RKO (cell line): ENCODE results near the gene SLC52A1.

ENCODE experiments used
- DNase-seq: peaks from one replicate; pipeline ENCODE4 v3.0.0-alpha.2; 2016; ENCODE audit warnings: low spot score

The SLC52A1 gene

DNA sequence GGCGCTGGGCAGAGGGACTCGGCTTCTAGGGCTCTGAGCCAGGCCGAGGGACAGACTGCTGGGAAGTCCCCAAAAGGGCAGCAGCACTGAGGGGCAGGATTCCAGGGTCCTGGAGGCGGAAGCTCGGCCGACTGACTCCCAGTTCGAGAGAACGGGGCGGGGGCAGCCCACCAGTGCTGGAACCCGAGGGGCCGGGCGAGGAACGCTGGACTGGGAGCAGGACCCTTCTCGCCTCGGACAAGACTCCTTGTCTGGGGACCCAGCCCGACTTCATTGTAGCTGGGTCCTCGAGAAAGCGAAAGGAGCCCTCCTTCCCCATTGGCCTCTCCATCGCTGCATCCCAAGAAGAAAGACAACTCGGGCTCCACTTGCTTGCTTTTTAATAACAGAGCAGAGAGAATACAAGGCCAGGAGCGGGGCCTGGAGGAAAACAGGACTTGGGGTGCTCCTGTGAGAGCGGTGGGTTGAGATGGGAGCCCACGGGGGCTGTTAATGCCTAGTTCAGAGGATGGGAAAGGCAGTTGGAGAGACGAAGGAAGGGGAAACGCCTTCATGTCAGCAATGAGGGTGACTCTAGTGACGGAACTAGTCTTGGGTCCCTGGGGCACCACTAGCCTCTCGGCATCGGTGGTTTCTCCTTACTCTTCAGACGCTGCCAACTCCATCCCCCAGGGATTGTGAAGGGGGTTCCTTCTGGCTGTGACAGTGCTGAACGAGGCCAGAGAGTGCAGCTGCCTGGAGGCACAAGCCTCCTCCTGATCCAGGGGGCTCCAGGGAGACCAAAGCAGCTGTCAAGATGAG lies 47.3 kb downstream of the SLC52A1 start:
- DNase-seq: no peak

DNA sequence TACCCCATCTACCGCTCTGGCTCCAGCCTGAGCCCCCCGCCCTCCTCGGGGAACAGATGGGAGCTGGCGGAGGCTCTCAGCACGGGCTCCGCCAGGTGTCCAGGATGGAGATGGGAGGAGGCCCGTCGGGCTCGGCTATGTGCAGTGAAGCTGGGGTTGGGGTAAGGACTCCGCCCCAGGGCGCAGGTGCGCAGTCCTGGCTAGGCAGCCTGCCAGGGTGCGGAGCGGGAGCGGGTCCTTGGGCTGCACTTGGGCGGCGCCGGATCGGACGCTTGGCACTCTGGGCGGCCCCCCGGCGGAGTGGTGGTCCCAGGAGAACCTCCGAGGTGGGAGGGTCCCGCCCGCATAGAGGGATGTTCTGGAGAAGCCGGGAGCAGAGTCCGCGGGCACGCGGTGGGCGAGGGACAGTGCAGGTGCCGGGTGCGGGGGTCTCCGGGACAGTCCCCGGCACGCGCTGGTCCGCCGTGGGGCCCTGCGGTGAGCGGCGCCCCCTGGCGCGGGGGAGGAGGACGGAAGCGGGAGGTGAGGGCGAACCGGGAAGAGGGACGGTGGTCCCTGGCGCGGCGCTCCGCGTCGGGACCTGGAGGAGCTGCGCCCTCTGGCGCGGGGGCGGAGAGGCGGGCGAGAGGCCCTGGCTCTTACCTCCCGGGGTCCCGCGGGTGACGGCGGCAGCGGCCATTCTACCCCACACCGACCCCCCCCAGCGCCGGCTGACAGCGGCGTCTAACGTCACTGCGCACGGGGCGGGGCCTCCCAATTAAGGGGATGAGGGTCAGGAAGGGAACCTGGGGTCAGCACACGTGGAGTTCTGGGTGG lies 48.1 kb downstream of the SLC52A1 start, which contains the start of gene CAMTA2:
Gene CAMTA2, minus strand, starts transcription at position 725 of the 816 bp plus-strand sequence. CDS start 1,453 bp downstream, outside the sequence.
- DNase-seq: peak; percentile 81

DNA sequence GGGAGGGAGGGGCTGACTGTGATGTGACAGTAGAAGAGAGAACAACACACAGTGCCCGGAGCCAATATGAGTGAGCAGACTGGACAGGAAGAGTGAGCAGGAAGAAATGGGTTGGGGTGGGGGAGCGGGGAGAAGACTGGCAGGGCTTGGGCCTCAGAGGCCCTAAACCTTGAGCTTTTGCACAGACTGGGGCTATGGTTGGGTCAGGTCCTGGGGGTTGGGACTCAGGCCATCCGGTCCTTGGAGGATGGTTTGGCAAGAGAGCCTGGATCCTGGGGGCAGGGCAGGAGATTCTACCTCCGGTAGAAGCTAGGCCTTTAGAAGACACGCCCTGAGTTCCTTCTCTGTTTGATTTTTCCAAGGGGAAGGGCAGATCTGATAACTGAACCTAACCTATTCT lies 48.8 kb downstream of the SLC52A1 start:
- DNase-seq: peak; percentile 68
